ENCODE measurements around the gene HSD17B1. TPM values are rescaled to one million over a fixed set of nuclear protein-coding genes. Genes with fewer than 3 reads are reported as not detected.

The HSD17B1 gene
- total and polyA plus RNA-seq, 2 of the 4 experiments (the other 2 are of a cell fraction) = 0.72 to 1.4 TPM

DNA sequence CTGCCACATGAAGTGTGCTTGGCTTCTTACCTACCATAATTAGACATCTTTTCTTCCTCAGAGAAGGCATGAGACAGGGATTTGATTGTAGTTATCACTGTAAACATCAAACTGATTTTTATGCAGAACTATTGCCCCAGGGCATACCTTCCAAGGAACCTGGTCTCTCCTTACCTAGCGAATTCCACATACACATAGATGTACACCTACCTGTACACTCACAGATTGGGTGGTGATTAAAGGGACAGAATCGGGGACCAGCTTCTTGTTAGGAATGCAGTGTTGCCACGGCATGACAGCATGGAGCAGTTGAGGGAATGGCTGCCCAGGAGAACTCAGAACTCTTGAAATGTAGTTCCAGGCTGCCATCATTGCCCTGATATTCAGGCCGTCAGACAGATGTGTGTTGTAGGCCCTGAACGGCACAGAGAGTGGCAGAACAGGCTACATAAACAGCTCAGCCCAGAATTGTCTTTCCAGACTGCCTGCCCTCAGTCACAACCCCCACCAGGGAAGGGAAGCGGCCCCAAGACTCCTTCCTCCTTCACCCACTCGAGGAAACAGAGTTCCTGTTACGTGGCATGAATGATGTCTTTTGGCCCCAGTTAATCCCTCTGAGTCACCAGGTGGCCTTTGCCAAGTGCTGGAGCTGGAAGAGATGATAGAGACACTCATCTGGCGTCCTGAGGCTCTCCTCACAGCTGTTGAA lies 34.5 kb upstream of the HSD17B1 start (continued):
- TF ChIP-seq MAZ (IDR thresholded peaks at IDR 0.05; ENCODE audit: borderline replicate concordance, low read depth, low read length) = peak; percentile 80
- TF ChIP-seq RFX5 (IDR thresholded peaks at IDR 0.05; ENCODE audit: low read depth, low read length) = no peak
- no peak for TF ChIP-seq MXI1 (IDR thresholded peaks at IDR 0.05; ENCODE audit: borderline replicate concordance, low read depth, low read length)
- TF ChIP-seq, protein P1, sequence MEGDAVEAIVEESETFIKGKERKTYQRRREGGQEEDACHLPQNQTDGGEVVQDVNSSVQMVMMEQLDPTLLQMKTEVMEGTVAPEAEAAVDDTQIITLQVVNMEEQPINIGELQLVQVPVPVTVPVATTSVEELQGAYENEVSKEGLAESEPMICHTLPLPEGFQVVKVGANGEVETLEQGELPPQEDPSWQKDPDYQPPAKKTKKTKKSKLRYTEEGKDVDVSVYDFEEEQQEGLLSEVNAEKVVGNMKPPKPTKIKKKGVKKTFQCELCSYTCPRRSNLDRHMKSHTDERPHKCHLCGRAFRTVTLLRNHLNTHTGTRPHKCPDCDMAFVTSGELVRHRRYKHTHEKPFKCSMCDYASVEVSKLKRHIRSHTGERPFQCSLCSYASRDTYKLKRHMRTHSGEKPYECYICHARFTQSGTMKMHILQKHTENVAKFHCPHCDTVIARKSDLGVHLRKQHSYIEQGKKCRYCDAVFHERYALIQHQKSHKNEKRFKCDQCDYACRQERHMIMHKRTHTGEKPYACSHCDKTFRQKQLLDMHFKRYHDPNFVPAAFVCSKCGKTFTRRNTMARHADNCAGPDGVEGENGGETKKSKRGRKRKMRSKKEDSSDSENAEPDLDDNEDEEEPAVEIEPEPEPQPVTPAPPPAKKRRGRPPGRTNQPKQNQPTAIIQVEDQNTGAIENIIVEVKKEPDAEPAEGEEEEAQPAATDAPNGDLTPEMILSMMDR (conservative IDR thresholded peaks at IDR 0.05; ENCODE audit: low read depth, low read length) = no peak

Data from IMR-90 (cell line).